ENCODE measurements around the gene MMP2. TPM values are rescaled to one million over a fixed set of nuclear protein-coding genes. Genes with fewer than 3 reads are reported as not detected.
A peak's percentile ranks its signal among the peaks of the same experiment; 100 is the strongest.

Gene MMP2
- total RNA-seq, result not detected
- total RNA-seq, result 0.12 to 0.15 reads per million in 2 donors

- ATAC-seq, result no peak
- no peak within 1 kb of the TSS for H3K4me3 Mint-ChIP-seq
These were observed at the start of gene MMP2 for GRCh38 chr16:55478827-55479429. Gene MMP2 (plus strand): TSS chr16:55479198. CDS start chr16:55479480, 282 bp downstream.

GRCh38 chr16:55433030-55433429 is 46.0 kb upstream of the MMP2 start:
- no peaks in the 10 kb centered on the region for H3K9me3 ChIP-seq (ENCODE audit: control insufficient read depth, low read length, poor library complexity, severe bottlenecking)
- Mint-ChIP-seq H3K4me1 (no peaks in the 10 kb centered on the region), H3K4me3 (no peak overlapping the region), H3K27ac (no peak overlapping the region), H3K36me3 (ENCODE audit: low read depth) (peaks cover 3% of the 10 kb centered on the region), H3K27me3 (peaks cover 30% of the 10 kb centered on the region)
- DNase-seq (no peak), ATAC-seq (no peak)

More at GRCh38 chr16:55478827-55479429, at the start of gene MMP2:
- DNase-seq, result no peak
- Mint-ChIP-seq H3K36me3 (ENCODE audit: low read depth) (peaks cover 5% of the 10 kb centered on the region), H3K27me3 (peaks cover 51% of the 10 kb centered on the region), H3K27ac (no peak within 1 kb of the TSS), H3K4me1 (no peaks in the 10 kb centered on the region)
- no peaks in the 10 kb centered on the region for H3K9me3 ChIP-seq (ENCODE audit: control insufficient read depth, low read length, poor library complexity, severe bottlenecking)

- Mint-ChIP-seq H3K4me1 (no peaks in the 10 kb centered on the region), H3K27ac (no peak overlapping the region), H3K27me3 (peaks cover 30% of the 10 kb centered on the region), H3K4me3 (no peak overlapping the region), H3K36me3 (ENCODE audit: low read depth) (peaks cover 3% of the 10 kb centered on the region)
- no peak for DNase-seq
- ATAC-seq, result no peak
- no peaks in the 10 kb centered on the region for H3K9me3 ChIP-seq (ENCODE audit: control insufficient read depth, low read length, poor library complexity, severe bottlenecking)
These were observed 45.5 kb upstream of the MMP2 start for GRCh38 chr16:55433535-55433934.

GRCh38 chr16:55434000-55434399 is 45.0 kb upstream of the MMP2 start:
- ATAC-seq (no peak), DNase-seq (no peak)
- H3K4me1 Mint-ChIP-seq, result no peaks in the 10 kb centered on the region
- peaks cover 30% of the 10 kb centered on the region for H3K27me3 Mint-ChIP-seq
- no peaks in the 10 kb centered on the region for H3K9me3 ChIP-seq (ENCODE audit: control insufficient read depth, low read length, poor library complexity, severe bottlenecking)
- H3K4me3 Mint-ChIP-seq, result no peak overlapping the region
- peaks cover 3% of the 10 kb centered on the region for H3K36me3 Mint-ChIP-seq (ENCODE audit: low read depth)
- no peak overlapping the region for H3K27ac Mint-ChIP-seq

GRCh38 chr16:55435387-55435786 is 43.6 kb upstream of the MMP2 start:
- no peak for DNase-seq
- Mint-ChIP-seq H3K27me3 (peaks cover 42% of the 10 kb centered on the region), H3K27ac (no peak overlapping the region), H3K4me1 (no peaks in the 10 kb centered on the region), H3K4me3 (no peak overlapping the region), H3K36me3 (ENCODE audit: low read depth) (peaks cover 3% of the 10 kb centered on the region)
- H3K9me3 ChIP-seq (ENCODE audit: control insufficient read depth, low read length, poor library complexity, severe bottlenecking), result no peaks in the 10 kb centered on the region
- ATAC-seq, result no peak

GRCh38 chr16:55436587-55436986 is 42.4 kb upstream of the MMP2 start:
- ATAC-seq, result no peak
- no peaks in the 10 kb centered on the region for H3K4me1 Mint-ChIP-seq

DNA sequence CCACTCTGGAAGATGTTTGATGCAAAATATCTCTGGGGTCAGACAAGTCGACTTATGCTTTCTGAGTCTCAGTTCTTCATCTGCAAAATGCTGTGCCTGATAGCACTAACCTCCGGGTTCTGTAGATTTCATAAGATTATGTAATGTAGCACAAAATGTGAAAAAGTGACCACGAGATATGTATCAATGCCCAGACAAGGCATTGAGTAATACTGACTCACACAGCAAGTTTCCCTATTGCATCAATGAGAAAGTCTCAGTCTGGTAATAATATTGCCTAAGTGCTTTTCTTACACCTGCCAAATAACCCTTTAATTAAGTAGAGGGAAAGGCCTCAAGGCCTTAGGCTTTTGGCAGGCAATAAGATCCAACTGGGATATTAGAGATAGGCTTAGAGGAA is 41.4 kb upstream of the MMP2 start:
- Mint-ChIP-seq H3K27me3 (peaks cover 50% of the 10 kb centered on the region), H3K27ac (no peak overlapping the region), H3K36me3 (ENCODE audit: low read depth) (peaks cover 3% of the 10 kb centered on the region), H3K4me3 (no peak overlapping the region), H3K4me1 (no peaks in the 10 kb centered on the region)
- ATAC-seq (no peak), DNase-seq (no peak)
- no peaks in the 10 kb centered on the region for H3K9me3 ChIP-seq (ENCODE audit: control insufficient read depth, low read length, poor library complexity, severe bottlenecking)

More at GRCh38 chr16:55436587-55436986, 42.4 kb upstream of the MMP2 start:
- no peak overlapping the region for H3K27ac Mint-ChIP-seq
- no peaks in the 10 kb centered on the region for H3K9me3 ChIP-seq (ENCODE audit: control insufficient read depth, low read length, poor library complexity, severe bottlenecking)
- no peak for DNase-seq
- peaks cover 50% of the 10 kb centered on the region for H3K27me3 Mint-ChIP-seq
- H3K36me3 Mint-ChIP-seq (ENCODE audit: low read depth), result peaks cover 3% of the 10 kb centered on the region
- H3K4me3 Mint-ChIP-seq, result no peak overlapping the region

DNA sequence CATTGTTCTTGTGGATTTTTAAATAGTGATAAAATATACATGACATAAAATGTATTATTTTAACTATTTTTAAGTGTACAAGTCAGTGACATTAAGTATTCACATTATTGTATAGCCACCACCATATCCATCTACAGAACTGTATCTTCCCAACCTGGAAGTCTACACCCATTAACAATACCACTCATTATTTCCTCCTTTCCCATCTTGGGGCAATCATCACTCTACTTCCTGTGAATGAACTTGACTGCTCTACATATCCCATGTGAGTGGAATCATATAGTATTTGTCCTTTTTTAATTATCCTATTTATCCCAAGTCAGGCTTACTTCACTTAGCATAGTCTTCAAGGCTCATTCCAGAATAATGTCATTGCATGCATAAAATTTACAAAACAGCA is 40.7 kb upstream of the MMP2 start:
- Mint-ChIP-seq H3K4me3 (no peak overlapping the region), H3K4me1 (no peaks in the 10 kb centered on the region), H3K36me3 (ENCODE audit: low read depth) (peaks cover 4% of the 10 kb centered on the region), H3K27me3 (peaks cover 51% of the 10 kb centered on the region), H3K27ac (no peak overlapping the region)
- no peak for ATAC-seq
- DNase-seq, result no peak
- no peaks in the 10 kb centered on the region for H3K9me3 ChIP-seq (ENCODE audit: control insufficient read depth, low read length, poor library complexity, severe bottlenecking)

DNA sequence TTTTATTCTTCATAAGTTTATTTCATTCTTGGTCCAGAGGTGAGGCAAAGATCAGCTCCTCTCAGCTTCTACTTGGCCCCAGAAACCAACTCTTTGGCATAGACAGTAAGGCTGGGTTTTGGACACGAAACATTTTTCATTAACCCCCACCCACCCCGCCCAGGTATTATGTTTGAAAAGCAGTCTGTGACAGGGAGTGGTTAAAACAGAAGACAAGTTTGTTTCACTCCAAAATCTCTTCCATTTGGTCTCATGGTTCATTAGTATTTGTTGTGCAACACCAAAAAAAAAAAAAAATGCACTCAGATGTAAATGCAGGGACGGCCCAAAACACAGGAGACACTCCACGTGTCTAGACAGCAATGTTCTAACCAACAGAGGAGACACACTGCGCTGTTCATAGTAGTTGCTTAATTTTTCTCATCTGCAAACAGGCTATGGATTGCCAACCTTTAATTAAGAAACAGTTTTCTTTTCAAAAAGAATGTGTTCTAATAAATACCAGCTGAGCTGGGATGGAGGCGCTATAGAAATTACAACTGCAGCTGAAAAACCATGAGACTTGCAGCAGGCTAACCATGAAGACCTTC is 39.8 kb upstream of the MMP2 start:
- peaks cover 50% of the 10 kb centered on the region for H3K27me3 Mint-ChIP-seq
- no peak overlapping the region for H3K4me3 Mint-ChIP-seq
- H3K4me1 Mint-ChIP-seq, result no peaks in the 10 kb centered on the region
- peaks cover 2% of the 10 kb centered on the region for H3K36me3 Mint-ChIP-seq (ENCODE audit: low read depth)
- no peak overlapping the region for H3K27ac Mint-ChIP-seq
- no peaks in the 10 kb centered on the region for H3K9me3 ChIP-seq (ENCODE audit: control insufficient read depth, low read length, poor library complexity, severe bottlenecking)
- DNase-seq (no peak), ATAC-seq (no peak)

DNA sequence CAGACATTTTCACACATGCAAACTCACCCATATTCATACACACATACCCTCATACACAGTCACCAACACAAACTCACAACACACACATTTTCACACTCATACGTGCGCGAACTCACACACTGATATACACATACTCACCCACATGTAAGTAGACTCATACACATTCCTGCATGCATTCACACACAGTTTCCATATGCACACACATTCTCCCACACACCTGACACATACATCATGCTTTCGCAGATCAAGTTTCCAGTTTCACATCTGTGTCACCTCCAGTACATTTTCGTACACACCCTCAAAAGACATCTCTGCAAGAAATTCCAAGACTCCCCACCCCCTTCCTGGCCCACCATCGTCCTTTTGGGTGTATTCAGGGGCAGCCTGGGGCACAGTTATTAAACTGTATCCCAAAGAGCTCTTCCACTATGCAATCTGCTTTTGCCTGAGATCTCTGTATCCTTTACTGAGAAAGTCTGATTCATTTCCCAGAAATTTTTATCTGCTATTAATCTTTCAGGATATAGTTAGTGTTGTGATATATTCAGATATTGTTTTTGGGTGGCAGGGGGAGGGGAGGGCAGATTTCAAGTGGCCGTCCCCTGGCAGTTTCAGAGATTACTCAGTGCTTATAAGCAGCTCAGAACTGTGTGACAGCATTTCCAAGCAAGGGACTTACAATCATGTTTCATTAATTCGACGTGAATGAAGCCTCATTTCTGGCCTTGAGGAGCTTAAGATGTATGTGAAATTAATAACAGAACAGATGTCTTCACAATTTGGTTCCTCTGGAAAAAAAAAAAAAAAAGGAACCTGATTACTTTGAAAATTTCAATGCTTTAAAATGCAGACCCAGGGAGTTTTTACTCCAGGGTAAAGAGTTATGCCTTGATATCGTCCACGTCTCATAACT is 35.3 kb upstream of the MMP2 start:
- Mint-ChIP-seq H3K4me1 (no peaks in the 10 kb centered on the region), H3K36me3 (ENCODE audit: low read depth) (peaks cover 2% of the 10 kb centered on the region), H3K27ac (peak overlapping the region; percentile 11), H3K27me3 (peaks cover 40% of the 10 kb centered on the region), H3K4me3 (no peak overlapping the region)
- ATAC-seq (no peak), DNase-seq (no peak)
- H3K9me3 ChIP-seq (ENCODE audit: control insufficient read depth, low read length, poor library complexity, severe bottlenecking), result no peaks in the 10 kb centered on the region

DNA sequence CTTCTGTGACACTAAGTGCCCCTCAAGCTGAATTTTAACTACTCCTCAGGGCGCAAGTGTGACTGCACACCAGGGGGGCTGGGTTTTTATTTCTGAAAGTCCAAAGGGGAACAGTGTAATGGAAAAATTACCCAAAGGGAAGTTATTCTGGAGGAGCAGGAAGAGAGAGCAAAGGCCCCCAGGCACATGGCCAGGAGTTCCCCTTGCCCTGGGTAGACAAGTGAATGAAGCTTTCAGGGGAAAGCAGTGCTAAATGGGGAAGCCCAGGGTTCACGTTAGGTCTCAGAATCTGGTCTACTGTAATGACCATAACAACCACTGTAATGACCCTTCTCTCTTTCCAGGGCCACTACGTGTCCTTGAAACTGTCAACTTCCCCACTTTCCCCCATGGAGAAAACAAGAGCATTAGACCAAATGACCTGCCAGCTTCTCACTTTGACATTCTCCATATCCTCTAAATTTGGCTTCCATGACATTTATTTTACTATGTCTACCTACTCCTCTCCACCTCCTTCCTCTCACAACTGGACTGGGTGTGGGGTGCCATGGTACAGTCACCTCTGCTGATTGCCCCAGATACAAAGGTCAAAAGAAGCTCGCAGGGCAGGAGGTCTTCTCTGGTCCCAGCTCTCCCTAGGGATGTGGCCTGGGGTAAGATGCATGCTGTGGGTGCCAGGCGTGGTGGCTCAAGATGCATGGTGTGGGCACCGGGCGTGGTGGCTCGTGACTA is 34.1 kb upstream of the MMP2 start:
- peak overlapping the region; percentile 11 for H3K27ac Mint-ChIP-seq
- H3K4me3 Mint-ChIP-seq, result no peak overlapping the region
- ATAC-seq, result peak; percentile 35
- H3K4me1 Mint-ChIP-seq, result no peaks in the 10 kb centered on the region
- H3K36me3 Mint-ChIP-seq (ENCODE audit: low read depth), result peaks cover 2% of the 10 kb centered on the region
- no peaks in the 10 kb centered on the region for H3K9me3 ChIP-seq (ENCODE audit: control insufficient read depth, low read length, poor library complexity, severe bottlenecking)
- DNase-seq, result no peak
- peaks cover 32% of the 10 kb centered on the region for H3K27me3 Mint-ChIP-seq

DNA sequence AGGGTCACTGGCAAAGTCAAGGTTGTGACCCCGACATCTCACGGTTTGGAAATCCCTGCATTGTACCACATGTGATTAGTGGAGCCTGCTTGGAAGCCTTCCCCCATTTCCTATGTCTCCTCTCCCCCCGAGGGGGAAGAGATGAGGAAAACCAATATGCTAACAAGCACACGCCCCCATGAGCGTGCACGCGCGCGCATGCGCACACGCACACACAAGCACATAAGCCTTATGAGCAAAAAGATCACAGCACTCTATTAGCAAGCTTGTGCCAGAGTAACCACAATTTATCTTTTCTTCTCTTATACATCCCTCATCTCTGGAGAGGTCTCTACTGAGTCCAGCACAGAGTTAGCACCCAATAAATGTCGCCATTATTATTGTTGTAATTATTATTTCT is 31.8 kb upstream of the MMP2 start:
- Mint-ChIP-seq H3K4me1 (no peaks in the 10 kb centered on the region), H3K4me3 (no peak overlapping the region), H3K27me3 (peaks cover 20% of the 10 kb centered on the region), H3K36me3 (ENCODE audit: low read depth) (peaks cover 2% of the 10 kb centered on the region), H3K27ac (no peak overlapping the region)
- DNase-seq, result no peak
- H3K9me3 ChIP-seq (ENCODE audit: control insufficient read depth, low read length, poor library complexity, severe bottlenecking), result no peaks in the 10 kb centered on the region
- no peak for ATAC-seq

DNA sequence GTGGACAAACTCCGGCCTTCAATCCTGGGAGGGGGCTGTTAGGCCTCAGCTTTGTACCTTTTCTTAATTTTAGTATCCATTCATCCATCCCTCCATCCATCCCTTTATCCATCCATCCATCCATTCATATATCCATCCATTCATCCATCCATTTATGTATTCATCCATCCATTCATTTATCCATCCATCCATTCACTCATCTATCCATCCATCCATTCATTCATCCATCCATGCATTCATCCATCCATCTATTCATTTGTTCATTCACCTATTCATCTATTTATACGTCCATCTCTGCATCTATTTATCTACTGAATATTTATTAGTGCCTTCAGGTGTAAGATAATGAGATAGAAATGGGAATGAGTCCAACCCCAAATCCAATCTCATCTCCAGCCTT is 26.0 kb upstream of the MMP2 start:
- H3K27me3 Mint-ChIP-seq, result peaks cover 7% of the 10 kb centered on the region
- H3K27ac Mint-ChIP-seq, result no peak overlapping the region
- no peaks in the 10 kb centered on the region for H3K9me3 ChIP-seq (ENCODE audit: control insufficient read depth, low read length, poor library complexity, severe bottlenecking)
- H3K36me3 Mint-ChIP-seq (ENCODE audit: low read depth), result peaks cover 3% of the 10 kb centered on the region
- no peak overlapping the region for H3K4me3 Mint-ChIP-seq
- ATAC-seq (no peak), DNase-seq (no peak)
- no peaks in the 10 kb centered on the region for H3K4me1 Mint-ChIP-seq
